Keratinocyte (primary cell): ENCODE results near the gene TNFRSF17. TPM values are rescaled to one million over a fixed set of nuclear protein-coding genes. Genes with fewer than 3 reads are reported as not detected.

Source experiments
- DNase-seq: peaks from one replicate; pipeline ENCODE4 v3.0.0-alpha.2; 2011; ENCODE audit warnings: low read depth, missing footprints, low spot score
- FAIRE-seq: peaks from 2 replicates; lab custom pipeline; 2011; peaks lifted over from hg19 to GRCh38; lab: Jason Lieb, UNC
- H2AFZ ChIP-seq: 2 replicates; pipeline ENCODE4 v1.6.0; 2012; ENCODE audit warnings: low read length, control low read depth, inconsistent platforms; ENCODE audit not compliant: control insufficient read depth
- H3K27ac ChIP-seq: 2 replicates; pipeline ENCODE4 v1.5.1; 2011; ENCODE audit warnings: low read length; ENCODE audit not compliant: control insufficient read depth, insufficient read depth
- H3K27me3 ChIP-seq: 3 replicates; pipeline ENCODE4 v1.6.0; 2011; ENCODE audit warnings: low read length; ENCODE audit not compliant: control insufficient read depth, insufficient read depth; ENCODE audit errors: extremely low read depth
- H3K36me3 ChIP-seq, 2 experiments: 2 replicates in 1 of 2; 3 replicates in 1 of 2; pipeline ENCODE4 v1.5.1; 2011; ENCODE audit warnings: low read length in 2 of 2, mild to moderate bottlenecking in 1 of 2; ENCODE audit not compliant: control insufficient read depth in 2 of 2, insufficient read depth in 2 of 2; ENCODE audit errors: extremely low read depth in 1 of 2
- H3K4me1 ChIP-seq: 3 replicates; pipeline ENCODE4 v1.5.1; 2011; ENCODE audit warnings: low read length; ENCODE audit not compliant: control insufficient read depth, insufficient read depth; ENCODE audit errors: extremely low read depth
- H3K4me2 ChIP-seq: 3 replicates; pipeline ENCODE4 v1.6.0; 2011; ENCODE audit warnings: low read depth, low read length; ENCODE audit not compliant: control insufficient read depth, insufficient read depth; ENCODE audit errors: extremely low read depth
- H3K4me3 ChIP-seq, 3 experiments: fragments of 200-600 bp in 1 of 3; sonication (generic) in 1 of 3; 2 replicates in 2 of 3; 3 replicates in 1 of 3; pipeline ENCODE4 v1.5.1; 2011 to 2016; ENCODE audit warnings: low read length in 3 of 3, mild to moderate bottlenecking in 3 of 3, control low read depth in 2 of 3, inconsistent platforms in 1 of 3, low read depth in 1 of 3, mixed read lengths in 1 of 3, mixed run types in 1 of 3, moderate library complexity in 1 of 3; ENCODE audit not compliant: control insufficient read depth in 2 of 3, insufficient read depth in 2 of 3; ENCODE audit errors: extremely low read depth in 1 of 3
- H3K79me2 ChIP-seq: 2 replicates; pipeline ENCODE4 v1.6.0; 2012; ENCODE audit warnings: low read length; ENCODE audit not compliant: control insufficient read depth, insufficient read depth
- H3K9ac ChIP-seq: 3 replicates; pipeline ENCODE4 v1.6.0; 2011; ENCODE audit warnings: low read length; ENCODE audit not compliant: control insufficient read depth, insufficient read depth; ENCODE audit errors: extremely low read depth
- H3K9me1 ChIP-seq: 3 replicates; pipeline ENCODE4 v1.6.0; 2011; ENCODE audit warnings: low read length; ENCODE audit not compliant: control insufficient read depth, insufficient read depth; ENCODE audit errors: extremely low read depth
- H3K9me3 ChIP-seq: 2 replicates; pipeline ENCODE4 v1.5.1; 2012; ENCODE audit warnings: low read depth, low read length; ENCODE audit not compliant: control insufficient read depth
- H4K20me1 ChIP-seq: 3 replicates; pipeline ENCODE4 v1.6.0; 2011; ENCODE audit warnings: low read length; ENCODE audit not compliant: control insufficient read depth, insufficient read depth; ENCODE audit errors: extremely low read depth
- CTCF ChIP-seq, 3 experiments: IDR thresholded peaks in 1 of 3; conservative IDR thresholded peaks in 1 of 3; optimal IDR thresholded peaks in 1 of 3; 2 replicates in 2 of 3; 3 replicates in 1 of 3; pipeline versions ENCODE3 to v1.5.1; 2011; ENCODE audit warnings: low read length in 3 of 3, mild to moderate bottlenecking in 3 of 3, moderate library complexity in 2 of 3, control low read depth in 1 of 3, inconsistent platforms in 1 of 3; ENCODE audit not compliant: insufficient read depth in 2 of 3; ENCODE audit errors: extremely low read depth in 1 of 3
- EZH2 ChIP-seq: IDR thresholded peaks from one replicate; pipeline ENCODE4 v1.6.1; 2012; ENCODE audit warnings: inconsistent platforms, mild to moderate bottlenecking, low read length, moderate library complexity
- dilution Hi-C: fragments of 300-500 bp; cut with MboI; formaldehyde crosslinking; loops from one replicate; pipeline ENCODE4 v1.7.0; 2020; ENCODE audit warnings: low sequenced_read_pairs; ENCODE audit not compliant: extremely low pct_ligation_motif_present
- polyA plus RNA-seq, 5 experiments: library from polyadenylated mRNA; depleted of rRNA in 3 of 5; stranded (reverse) in 3 of 5; stranded (forward) in 1 of 5; unstranded in 1 of 5; fragments of >200 nt; gene quantifications; 1 replicate in 1 of 5; 2 replicates in 3 of 5; 3 replicates in 1 of 5; pipeline versions ENCODE4 v1.2.1 to v1.2.3, GENCODE V29; 2011 to 2012; ENCODE audit warnings: missing spikeins in 2 of 5, low read depth in 1 of 5, low replicate concordance in 1 of 5

The TNFRSF17 gene
- polyA plus RNA-seq, 1 donor (not counting 4 experiments of a cell fraction or from before 2014, with no cell fraction given), result not detected

DNA sequence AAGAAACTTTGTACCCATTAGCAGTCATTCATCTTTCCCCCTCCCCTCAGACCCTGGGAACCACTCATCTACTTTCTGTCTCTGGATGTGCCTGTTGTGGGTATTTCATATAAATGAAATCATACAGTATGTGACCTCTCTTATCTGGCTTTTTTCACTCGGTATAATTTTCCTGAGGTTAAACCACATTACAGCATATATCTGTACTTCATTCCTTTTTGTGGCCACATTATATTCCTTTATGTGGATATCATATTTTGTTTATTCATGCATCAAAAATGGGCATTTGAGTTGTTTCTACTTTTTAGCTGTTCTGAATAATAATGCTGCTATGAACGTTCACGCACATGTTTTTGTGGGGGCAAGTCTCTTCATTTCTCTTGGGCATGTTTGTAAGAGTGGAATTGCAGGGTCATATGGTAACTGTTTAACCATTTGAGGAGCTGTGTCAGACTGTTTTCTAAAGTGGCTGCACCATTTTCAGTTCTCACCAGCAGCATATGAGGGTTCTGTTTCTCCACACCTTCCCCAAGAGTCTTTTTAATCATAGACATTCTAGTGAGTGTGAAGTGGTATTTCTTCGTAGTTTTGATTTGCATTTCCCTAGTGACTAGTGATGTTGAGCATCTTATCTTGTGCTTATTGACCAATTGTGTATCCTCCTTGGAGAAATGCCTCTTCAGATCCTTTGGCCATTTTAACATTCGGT is 15.3 kb downstream of the TNFRSF17 start:
- Histone ChIP-seq H3K4me3 (no peak overlapping the region), H3K9me3 (no peaks in the 10 kb centered on the region), H3K9me1 (no peaks in the 10 kb centered on the region), H3K27ac (no peak overlapping the region), H3K27me3 (no peaks in the 10 kb centered on the region), H3K79me2 (peaks cover 11% of the 10 kb centered on the region), H3K36me3 (no peaks in the 10 kb centered on the region), H3K9ac (no peak overlapping the region), H3K4me2 (no peak overlapping the region), H2AFZ (no peak overlapping the region), H4K20me1 (no peaks in the 10 kb centered on the region), H3K4me1 (peaks cover 13% of the 10 kb centered on the region)
- FAIRE-seq (no peak), DNase-seq (no peak)
- dilution Hi-C loops, result no loop called here
- TF ChIP-seq EZH2, result no peak
- TF ChIP-seq CTCF (optimal IDR thresholded peaks at IDR 0.05 in 1 of 3, IDR thresholded peaks at IDR 0.05 in 1 of 3, conservative IDR thresholded peaks at IDR 0.05 in 1 of 3; ENCODE audit: extremely low read depth in 1 of 3, insufficient read depth in 2 of 3, low read length in 3 of 3), result no peak

- no peak for DNase-seq
- H2AFZ ChIP-seq, result no peak overlapping the region
- no peak overlapping the region for H3K9ac ChIP-seq
- no peaks in the 10 kb centered on the region for H4K20me1 ChIP-seq
- H3K4me2 ChIP-seq, result no peak overlapping the region
- peaks cover 5% of the 10 kb centered on the region for H3K79me2 ChIP-seq
- no peaks in the 10 kb centered on the region for H3K9me1 ChIP-seq
- peaks cover 2% of the 10 kb centered on the region for H3K4me1 ChIP-seq
- no peaks in the 10 kb centered on the region for H3K36me3 ChIP-seq
- no peak overlapping the region for H3K4me3 ChIP-seq
- dilution Hi-C loops, result no loop called here
- H3K27me3 ChIP-seq, result no peaks in the 10 kb centered on the region
- no peak for TF ChIP-seq EZH2
- no peak for TF ChIP-seq CTCF (optimal IDR thresholded peaks at IDR 0.05 in 1 of 3, IDR thresholded peaks at IDR 0.05 in 1 of 3, conservative IDR thresholded peaks at IDR 0.05 in 1 of 3; ENCODE audit: extremely low read depth in 1 of 3, insufficient read depth in 2 of 3, low read length in 3 of 3)
- H3K27ac ChIP-seq, result no peak overlapping the region
- no peak for FAIRE-seq
- no peaks in the 10 kb centered on the region for H3K9me3 ChIP-seq
Observed at GRCh38 chr16:11985250-11985649, 20.2 kb downstream of the TNFRSF17 start.
